HK-2 (cell line): Measurements from ENCODE around the gene ATP6V0A1.

Experiments
- DNase-seq: peaks from one replicate; pipeline ENCODE4 v3.0.0-alpha.2; 2018; ENCODE audit not compliant: unreplicated experiment

The ATP6V0A1 gene

DNA sequence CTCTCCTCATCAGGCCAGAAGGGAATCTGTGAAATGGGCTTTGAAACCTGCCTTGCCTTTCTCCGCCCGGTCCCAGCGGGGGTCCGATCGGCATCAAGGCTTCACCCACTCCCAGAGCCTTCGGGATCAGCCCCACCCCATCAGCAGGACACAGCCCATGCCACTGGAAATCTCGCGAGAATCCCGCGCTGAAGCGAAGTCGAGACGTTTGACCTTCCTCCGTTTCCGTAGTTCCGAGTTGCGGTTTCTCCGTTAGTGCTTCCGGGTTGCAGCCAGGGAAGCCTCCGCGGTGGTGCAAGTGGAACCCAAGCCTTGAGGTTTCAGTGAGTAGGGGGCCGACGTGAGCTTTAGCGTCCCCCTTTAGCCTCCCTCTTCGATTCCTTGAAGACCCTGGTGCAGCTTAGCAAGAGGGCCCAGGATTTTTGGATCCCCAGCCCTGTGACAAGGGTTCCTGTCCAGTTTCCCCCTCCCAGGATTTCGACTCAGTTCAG, 103.3 kb downstream of the ATP6V0A1 start, which contains the start of gene COASY:
TSS of gene COASY (plus strand) at position 252 of the 491 bp plus-strand sequence. CDS start 475 bp downstream, outside the sequence.
- DNase-seq = peak; percentile 97

DNA sequence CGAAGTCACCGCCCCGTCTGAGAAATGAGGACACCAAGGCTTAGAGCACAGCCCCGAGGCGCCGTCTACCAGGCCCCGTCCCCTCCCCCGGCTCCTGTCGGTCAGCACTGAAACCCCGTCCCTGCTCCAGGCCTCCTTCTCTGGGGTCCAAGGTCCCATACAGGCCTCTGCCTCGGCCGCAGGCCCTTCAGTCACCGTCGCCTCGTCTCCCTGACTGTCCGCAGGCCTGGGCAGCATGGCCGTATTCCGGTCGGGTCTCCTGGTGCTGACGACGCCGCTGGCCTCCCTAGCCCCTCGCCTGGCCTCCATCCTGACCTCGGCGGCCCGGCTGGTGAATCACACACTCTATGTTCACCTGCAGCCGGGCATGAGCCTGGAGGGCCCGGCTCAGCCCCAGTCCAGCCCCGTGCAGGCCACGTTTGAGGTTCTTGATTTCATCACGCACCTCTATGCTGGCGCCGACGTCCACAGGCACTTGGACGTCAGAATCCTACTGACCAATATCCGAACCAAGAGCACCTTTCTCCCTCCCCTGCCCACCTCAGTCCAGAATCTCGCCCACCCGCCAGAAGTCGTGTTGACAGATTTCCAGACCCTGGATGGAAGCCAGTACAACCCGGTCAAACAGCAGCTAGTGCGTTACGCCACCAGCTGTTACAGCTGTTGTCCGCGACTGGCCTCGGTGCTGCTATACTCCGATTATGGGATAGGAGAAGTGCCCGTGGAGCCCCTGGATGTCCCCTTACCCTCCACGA, 103.9 kb downstream of the ATP6V0A1 start:
- peak; percentile 53 for DNase-seq

DNA sequence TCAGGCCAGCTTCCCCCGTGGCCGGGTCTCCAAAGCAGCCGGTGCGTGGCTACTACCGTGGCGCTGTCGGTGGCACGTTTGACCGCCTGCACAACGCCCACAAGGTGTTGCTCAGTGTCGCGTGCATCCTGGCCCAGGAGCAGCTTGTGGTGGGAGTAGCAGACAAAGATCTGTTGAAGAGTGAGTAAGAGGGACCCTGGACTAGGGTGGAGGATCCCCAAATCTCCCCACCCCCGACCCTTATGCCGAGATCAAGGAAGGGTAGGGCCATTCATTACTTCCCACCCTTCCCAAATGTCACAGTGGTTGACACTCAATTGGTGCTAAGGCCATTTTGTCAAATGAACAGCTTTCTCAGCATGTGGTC, 104.4 kb downstream of the ATP6V0A1 start:
- DNase-seq = no peak

DNA sequence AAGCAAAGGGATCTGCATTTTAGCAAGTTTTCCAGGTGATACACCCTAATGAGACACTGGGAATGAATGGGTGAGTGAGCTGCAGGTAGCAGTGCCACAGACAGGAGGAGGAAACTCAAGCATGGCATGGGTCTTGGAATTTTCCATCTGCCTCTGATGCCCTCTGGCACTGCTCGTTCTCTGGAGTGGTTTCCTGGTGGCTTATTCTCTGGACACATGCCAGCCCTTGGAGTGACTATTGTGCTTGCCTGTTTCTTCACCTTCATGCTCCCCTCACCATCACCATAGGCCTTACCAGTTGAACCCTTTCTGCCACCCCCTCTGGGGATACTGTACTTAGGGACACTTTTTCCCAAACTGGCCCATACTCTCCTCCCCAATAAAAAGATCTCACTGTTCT, 104.9 kb downstream of the ATP6V0A1 start:
- DNase-seq = no peak

DNA sequence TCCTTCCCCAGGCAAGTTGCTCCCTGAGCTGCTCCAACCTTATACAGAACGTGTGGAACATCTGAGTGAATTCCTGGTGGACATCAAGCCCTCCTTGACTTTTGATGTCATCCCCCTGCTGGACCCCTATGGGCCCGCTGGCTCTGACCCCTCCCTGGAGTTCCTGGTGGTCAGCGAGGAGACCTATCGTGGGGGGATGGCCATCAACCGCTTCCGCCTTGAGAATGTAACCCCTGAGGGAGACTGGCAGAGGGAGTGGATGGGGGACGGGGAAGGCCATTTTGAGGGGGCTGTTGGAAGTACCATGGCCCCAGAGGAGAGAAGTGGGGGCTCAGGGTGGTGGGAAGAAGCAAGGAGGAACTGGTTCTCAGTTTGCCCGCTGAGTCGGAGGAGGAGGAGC, 105.3 kb downstream of the ATP6V0A1 start:
- no peak for DNase-seq

DNA sequence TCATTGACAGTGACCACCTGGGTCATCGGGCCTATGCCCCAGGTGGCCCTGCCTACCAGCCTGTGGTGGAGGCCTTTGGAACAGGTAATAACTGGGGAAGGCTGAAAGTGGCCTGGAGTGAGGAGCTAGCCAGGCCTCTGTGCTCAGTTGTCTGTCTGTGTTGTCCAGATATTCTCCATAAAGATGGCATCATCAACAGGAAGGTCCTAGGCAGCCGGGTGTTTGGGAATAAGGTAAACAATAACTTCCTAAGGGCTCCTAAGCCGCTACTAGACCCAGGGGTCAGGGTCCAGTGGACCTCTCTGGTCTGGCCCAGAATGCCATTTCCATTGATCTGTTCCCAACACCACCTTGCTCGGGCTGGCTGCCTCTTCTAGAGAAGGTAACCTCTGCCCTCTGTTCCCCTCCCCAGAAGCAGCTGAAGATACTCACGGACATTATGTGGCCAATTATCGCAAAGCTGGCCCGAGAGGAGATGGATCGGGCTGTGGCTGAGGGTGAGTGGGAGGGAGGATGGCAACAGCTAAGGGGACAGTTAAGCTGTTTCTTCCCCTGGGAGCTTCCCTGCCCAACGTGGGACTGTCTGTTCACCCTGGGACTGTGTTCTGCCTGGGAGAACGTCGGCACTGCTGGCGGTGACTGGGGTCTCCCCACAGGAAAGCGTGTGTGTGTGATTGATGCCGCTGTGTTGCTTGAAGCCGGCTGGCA, 106.3 kb downstream of the ATP6V0A1 start:
- no peak for DNase-seq

DNA sequence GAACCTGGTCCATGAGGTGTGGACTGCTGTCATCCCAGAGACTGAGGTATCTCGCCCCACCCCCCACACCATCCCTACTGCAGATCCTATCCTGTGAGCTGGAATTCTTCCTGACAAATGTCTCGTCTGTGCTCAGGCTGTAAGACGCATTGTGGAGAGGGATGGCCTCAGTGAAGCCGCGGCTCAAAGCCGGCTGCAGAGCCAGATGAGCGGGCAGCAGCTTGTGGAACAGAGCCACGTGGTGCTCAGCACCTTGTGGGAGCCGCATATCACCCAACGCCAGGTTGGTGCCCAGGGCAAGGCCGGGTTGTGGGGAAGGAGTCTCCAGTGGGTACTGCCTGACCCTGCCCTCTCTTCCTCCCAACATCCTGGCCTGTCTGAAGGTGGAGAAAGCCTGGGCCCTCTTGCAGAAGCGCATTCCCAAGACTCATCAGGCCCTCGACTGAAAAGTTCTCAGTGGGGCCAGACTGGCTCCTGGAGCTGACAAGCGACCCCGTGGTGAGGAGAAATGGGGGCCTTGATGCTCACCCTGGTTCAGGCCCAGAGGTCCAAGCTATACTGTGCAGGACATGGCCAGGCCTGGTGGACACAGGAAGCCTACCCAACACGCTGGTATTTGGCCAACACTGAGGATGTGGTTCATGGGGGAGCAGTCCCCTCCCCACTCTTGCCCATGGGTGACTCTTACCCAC, 107.0 kb downstream of the ATP6V0A1 start:
- DNase-seq = no peak

DNA sequence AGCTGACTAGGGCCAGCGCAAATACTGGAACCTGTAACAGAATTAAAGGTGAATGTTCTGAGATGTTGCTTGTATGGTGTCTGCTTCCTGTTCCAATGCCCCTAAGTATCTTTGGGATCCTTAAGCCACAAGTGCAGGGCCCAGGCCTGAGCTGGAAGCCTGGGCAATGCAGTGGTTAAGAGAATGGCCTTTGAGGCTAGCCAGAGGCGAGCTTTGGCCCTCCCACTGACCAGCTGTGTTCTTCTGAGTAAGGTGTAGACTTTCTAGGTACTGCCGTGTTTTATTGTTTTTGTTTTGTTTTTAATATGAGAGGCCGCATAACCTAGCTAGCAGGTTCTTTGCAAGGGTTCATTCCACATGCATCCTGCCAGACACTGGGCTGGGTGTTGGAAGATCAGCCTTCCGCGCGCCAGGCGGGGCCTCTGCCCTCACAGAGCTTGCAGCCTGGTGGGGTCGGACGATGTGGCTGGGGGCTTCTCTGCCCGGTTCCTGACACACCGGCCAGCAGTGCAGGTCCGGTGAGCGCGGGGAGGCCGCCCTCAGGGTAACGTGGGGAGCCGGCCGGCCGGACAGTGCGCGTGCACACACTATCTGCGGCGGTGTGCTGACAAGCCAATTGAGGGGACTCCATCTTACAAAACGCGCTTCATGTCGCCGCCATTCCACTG, 107.7 kb downstream of the ATP6V0A1 start:
- DNase-seq = no peak

DNA sequence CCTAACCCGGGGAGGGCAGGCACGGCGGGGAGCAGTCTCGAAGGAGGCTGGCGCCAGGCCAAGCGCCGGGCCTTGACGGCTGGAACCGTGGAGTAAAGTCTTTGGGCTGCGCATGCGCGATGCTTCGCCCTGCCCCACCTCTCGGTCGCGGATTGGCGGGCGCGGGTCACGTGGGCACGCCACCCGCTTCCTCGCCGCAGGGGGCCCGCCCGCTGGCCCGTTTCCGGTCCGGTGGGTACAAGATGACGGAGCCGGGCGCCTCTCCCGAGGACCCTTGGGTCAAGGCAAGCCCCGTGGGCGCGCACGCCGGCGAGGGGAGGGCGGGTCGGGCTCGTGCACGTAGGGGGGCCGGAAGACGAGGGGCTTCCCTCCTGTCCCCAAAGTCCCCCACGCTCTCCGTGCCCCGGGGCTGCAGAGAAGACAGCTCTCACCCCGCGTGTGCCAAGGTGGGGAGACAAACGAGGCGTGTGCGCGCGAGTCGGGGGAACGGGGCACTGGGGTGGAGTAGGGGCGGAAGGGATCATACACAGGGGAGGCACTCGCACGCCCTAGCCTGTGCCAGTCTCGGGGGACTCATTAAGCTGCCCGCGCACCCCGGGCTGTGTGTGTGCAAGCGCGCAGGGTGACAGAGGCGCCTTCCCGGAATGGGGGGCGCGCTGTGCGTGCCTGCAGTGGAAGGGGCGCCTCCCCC, 108.3 kb downstream of the ATP6V0A1 start, which contains the start of gene MLX:
TSS of gene MLX (plus strand) at position 218 of the 691 bp plus-strand sequence. CDS start at position 243, 25 bp downstream.
- DNase-seq = peak; percentile 95

DNA sequence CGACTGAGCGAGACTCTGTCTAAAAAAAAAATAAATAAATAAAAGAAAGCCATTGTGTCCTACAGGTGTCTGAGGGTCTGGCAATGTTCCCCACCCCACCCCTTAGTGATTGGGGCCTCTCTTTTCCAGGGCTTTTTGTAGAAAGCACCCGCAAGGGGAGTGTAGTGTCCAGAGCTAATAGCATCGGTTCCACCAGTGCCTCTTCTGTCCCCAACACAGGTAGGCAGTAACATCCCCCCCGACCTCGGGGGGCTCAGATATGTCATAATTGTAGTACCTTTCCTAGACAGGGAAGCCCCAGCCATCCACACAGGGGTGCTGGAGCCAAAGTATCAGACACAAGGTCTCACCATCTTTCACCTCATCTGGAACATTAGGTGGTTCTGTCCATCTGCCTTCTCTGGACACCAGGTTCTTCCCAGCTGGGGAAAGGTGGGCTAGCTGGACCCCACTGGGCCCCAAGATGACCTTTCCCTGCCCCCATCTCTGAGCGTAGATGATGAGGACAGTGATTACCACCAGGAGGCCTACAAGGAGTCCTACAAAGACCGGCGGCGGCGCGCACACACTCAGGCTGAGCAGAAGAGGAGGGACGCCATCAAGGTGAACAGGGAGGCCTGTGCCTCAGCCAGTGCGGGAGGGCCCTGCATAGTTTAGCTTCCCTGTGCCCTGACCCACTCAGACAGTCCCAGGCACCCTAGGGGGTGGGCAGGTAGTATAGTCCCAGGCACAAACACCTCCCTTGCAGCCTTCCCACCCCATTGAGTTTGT, 109.8 kb downstream of the ATP6V0A1 start:
- DNase-seq = no peak

DNA sequence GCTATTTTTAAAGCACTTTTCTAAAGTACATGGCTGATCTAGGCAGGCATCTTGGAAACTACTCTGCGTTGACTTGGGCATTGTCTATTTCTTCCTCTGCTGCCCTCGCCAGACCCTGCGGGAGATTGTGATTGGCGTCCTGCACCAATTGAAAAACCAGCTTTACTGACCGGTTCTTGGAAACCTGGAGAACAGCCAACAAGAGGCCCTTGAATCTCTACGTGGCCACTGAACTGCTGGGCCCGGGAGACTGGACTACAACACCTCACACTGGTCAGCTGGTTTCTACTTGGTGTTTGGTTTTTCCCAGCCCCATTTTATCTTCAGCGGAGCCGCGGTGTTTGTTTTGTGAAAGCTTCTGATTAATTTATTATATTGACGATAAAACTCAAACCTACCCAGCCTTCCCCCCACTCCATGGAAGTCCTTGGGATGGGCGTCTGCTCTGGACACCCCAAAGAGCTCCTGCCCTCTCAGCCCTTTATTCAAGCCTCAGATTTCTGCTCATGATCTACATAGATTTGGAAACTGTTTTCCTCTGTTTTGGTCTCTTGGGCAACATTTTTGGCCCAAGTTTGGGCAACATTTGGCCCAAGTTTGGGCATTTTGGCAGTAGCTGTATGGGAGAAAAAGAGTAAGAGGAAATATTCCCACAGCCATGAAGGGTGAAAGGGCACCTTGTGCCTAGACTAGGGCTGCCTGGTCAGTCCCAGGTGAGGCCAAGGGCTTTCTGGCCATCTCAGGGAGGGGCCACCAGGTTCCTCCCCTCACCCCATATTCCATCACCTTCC, 113.0 kb downstream of the ATP6V0A1 start:
- no peak for DNase-seq
